ENCODE measurements around the gene NCKIPSD. TPM values are rescaled to one million over a fixed set of nuclear protein-coding genes. Genes with fewer than 3 reads are reported as not detected.

NCKIPSD gene
- polyA plus RNA-seq, 3 donors from 2014 or later: 4.8 to 8.7 (median 5.6) TPM

- peaks cover 0 to 3% (median 0%) of the 10 kb centered on the region in 3 donors for H3K27me3 Mint-ChIP-seq (ENCODE audit: low read depth in 3 of 3)
- no peaks in the 10 kb centered on the region for H3K9me3 Mint-ChIP-seq
- H3K4me3 Mint-ChIP-seq: no peak overlapping the region
- H3K36me3 Mint-ChIP-seq: no peaks in the 10 kb centered on the region
- peaks cover 0 to 2% of the 10 kb centered on the region in 2 donors for H3K4me1 Mint-ChIP-seq
- DNase-seq: no peak
- no peak overlapping the region for H3K27ac Mint-ChIP-seq
Observed at GRCh38 chr3:48642605-48643004, 43.1 kb downstream of the NCKIPSD start.

GRCh38 chr3:48641396-48641795 lies 44.3 kb downstream of the NCKIPSD start:
- no peaks in the 10 kb centered on the region for H3K36me3 Mint-ChIP-seq
- peaks cover 0 to 3% (median 0%) of the 10 kb centered on the region in 3 donors for H3K27me3 Mint-ChIP-seq (ENCODE audit: low read depth in 3 of 3)
- DNase-seq: no peak
- H3K9me3 Mint-ChIP-seq: no peaks in the 10 kb centered on the region
- H3K4me3 Mint-ChIP-seq: no peak overlapping the region
- no peak overlapping the region for H3K27ac Mint-ChIP-seq
- H3K4me1 Mint-ChIP-seq: peaks cover 7 to 11% of the 10 kb centered on the region in 2 donors

GRCh38 chr3:48639944-48640606 lies 45.6 kb downstream of the NCKIPSD start:
- Mint-ChIP-seq H3K9me3 (no peaks in the 10 kb centered on the region), H3K4me3 (no peak overlapping the region)
- no peak for DNase-seq

GRCh38 chr3:48637305-48637704 lies 48.4 kb downstream of the NCKIPSD start:
- Mint-ChIP-seq H3K4me1 (peaks cover 25 to 27% of the 10 kb centered on the region in 2 donors), H3K27me3 (ENCODE audit: low read depth in 3 of 3) (peaks cover 0 to 3% (median 0%) of the 10 kb centered on the region in 3 donors), H3K27ac (no peak overlapping the region)

More at GRCh38 chr3:48639944-48640606, 45.6 kb downstream of the NCKIPSD start:
- Mint-ChIP-seq H3K27me3 (ENCODE audit: low read depth in 3 of 3) (peaks cover 0 to 3% (median 0%) of the 10 kb centered on the region in 3 donors), H3K4me1 (peaks cover 17% of the 10 kb centered on the region in 2 donors), H3K36me3 (no peaks in the 10 kb centered on the region), H3K27ac (no peak overlapping the region)

GRCh38 chr3:48636149-48636655 lies 49.5 kb downstream of the NCKIPSD start:
- Mint-ChIP-seq H3K9me3 (no peaks in the 10 kb centered on the region), H3K4me3 (peak overlapping the region; percentile 86 to 92 (median 91)), H3K4me1 (peaks cover 25 to 27% of the 10 kb centered on the region in 2 donors), H3K27ac (peak overlapping the region in 5 of 6 donors; percentile 39 to 84 (median 72)), H3K36me3 (peaks cover 0 to 4% (median 0%) of the 10 kb centered on the region in 3 donors), H3K27me3 (ENCODE audit: low read depth in 3 of 3) (peaks cover 0 to 3% (median 0%) of the 10 kb centered on the region in 3 donors)
- DNase-seq: no peak

More at GRCh38 chr3:48637305-48637704, 48.4 kb downstream of the NCKIPSD start:
- Mint-ChIP-seq H3K4me3 (peak overlapping the region in 4 of 5 donors; percentile 45 to 63 (median 56)), H3K9me3 (no peaks in the 10 kb centered on the region), H3K36me3 (peaks cover 0 to 4% (median 0%) of the 10 kb centered on the region in 3 donors)
- DNase-seq: no peak

GRCh38 chr3:48635222-48636021 lies 50.3 kb downstream of the NCKIPSD start, which contains the start of gene SLC26A6:
SLC26A6 (minus strand) TSS chr3:48635461; CDS start chr3:48635393, 68 bp downstream.
- Mint-ChIP-seq H3K36me3 (peaks cover 0 to 4% (median 0%) of the 10 kb centered on the region in 3 donors), H3K4me3 (peak within 1 kb of the TSS; percentile 86 to 92 (median 91)), H3K27me3 (ENCODE audit: low read depth in 3 of 3) (peaks cover 0 to 2% (median 0%) of the 10 kb centered on the region in 3 donors), H3K9me3 (no peaks in the 10 kb centered on the region), H3K27ac (peak within 1 kb of the TSS; percentile 20 to 84 (median 68)), H3K4me1 (peaks cover 25 to 27% of the 10 kb centered on the region in 2 donors)
- peak; percentile 89 to 92 (median 89) for DNase-seq

GRCh38 chr3:48634661-48635221 lies 51.0 kb downstream of the NCKIPSD start:
- Mint-ChIP-seq H3K27ac (peak overlapping the region in 3 of 6 donors; percentile 24 to 40 (median 24)), H3K9me3 (no peaks in the 10 kb centered on the region), H3K27me3 (ENCODE audit: low read depth in 3 of 3) (no peaks in the 10 kb centered on the region), H3K4me1 (peaks cover 25 to 27% of the 10 kb centered on the region in 2 donors), H3K4me3 (peak overlapping the region; percentile 86 to 92 (median 91)), H3K36me3 (peaks cover 0 to 4% (median 0%) of the 10 kb centered on the region in 3 donors)
- peak in 2 of 3 donors; percentile 4 to 15 for DNase-seq

GRCh38 chr3:48633743-48634142 lies 52.0 kb downstream of the NCKIPSD start:
- no peak overlapping the region for H3K27ac Mint-ChIP-seq
- peaks cover 0 to 4% (median 0%) of the 10 kb centered on the region in 3 donors for H3K36me3 Mint-ChIP-seq
- H3K9me3 Mint-ChIP-seq: no peaks in the 10 kb centered on the region
- H3K27me3 Mint-ChIP-seq (ENCODE audit: low read depth in 3 of 3): no peaks in the 10 kb centered on the region
- peak overlapping the region in 3 of 5 donors; percentile 15 to 91 (median 86) for H3K4me3 Mint-ChIP-seq
- H3K4me1 Mint-ChIP-seq: peaks cover 25 to 27% of the 10 kb centered on the region in 2 donors
- DNase-seq: no peak

GRCh38 chr3:48633256-48633655 lies 52.5 kb downstream of the NCKIPSD start:
- no peaks in the 10 kb centered on the region for H3K9me3 Mint-ChIP-seq
- no peaks in the 10 kb centered on the region for H3K27me3 Mint-ChIP-seq (ENCODE audit: low read depth in 3 of 3)
- DNase-seq: no peak
- H3K4me3 Mint-ChIP-seq: peak overlapping the region in 3 of 5 donors; percentile 15 to 91 (median 38)
- peak overlapping the region in 1 of 6 donors; percentile 8 for H3K27ac Mint-ChIP-seq
- peaks cover 25 to 27% of the 10 kb centered on the region in 2 donors for H3K4me1 Mint-ChIP-seq
- peaks cover 0 to 4% (median 0%) of the 10 kb centered on the region in 3 donors for H3K36me3 Mint-ChIP-seq

GRCh38 chr3:48631516-48632448 lies 53.9 kb downstream of the NCKIPSD start:
- H3K4me1 Mint-ChIP-seq: peaks cover 19 to 20% of the 10 kb centered on the region in 2 donors
- H3K36me3 Mint-ChIP-seq: peaks cover 0 to 4% (median 3%) of the 10 kb centered on the region in 3 donors
- no peaks in the 10 kb centered on the region for H3K27me3 Mint-ChIP-seq (ENCODE audit: low read depth in 3 of 3)
- H3K9me3 Mint-ChIP-seq: no peaks in the 10 kb centered on the region
- H3K27ac Mint-ChIP-seq: no peak overlapping the region
- no peak for DNase-seq
- no peak overlapping the region for H3K4me3 Mint-ChIP-seq

GRCh38 chr3:48630833-48631232 lies 54.9 kb downstream of the NCKIPSD start:
- no peaks in the 10 kb centered on the region for H3K27me3 Mint-ChIP-seq (ENCODE audit: low read depth in 3 of 3)
- peaks cover 10 to 12% of the 10 kb centered on the region in 2 donors for H3K4me1 Mint-ChIP-seq
- no peak overlapping the region for H3K4me3 Mint-ChIP-seq
- no peaks in the 10 kb centered on the region for H3K9me3 Mint-ChIP-seq
- peaks cover 0 to 4% (median 4%) of the 10 kb centered on the region in 3 donors for H3K36me3 Mint-ChIP-seq
- H3K27ac Mint-ChIP-seq: no peak overlapping the region
- DNase-seq: no peak

- H3K4me1 Mint-ChIP-seq: peaks cover 8 to 9% of the 10 kb centered on the region in 2 donors
- H3K36me3 Mint-ChIP-seq: peaks cover 0 to 4% (median 4%) of the 10 kb centered on the region in 3 donors
- peak overlapping the region in 1 of 6 donors; percentile 62 for H3K27ac Mint-ChIP-seq
- no peak overlapping the region for H3K4me3 Mint-ChIP-seq
- no peaks in the 10 kb centered on the region for H3K9me3 Mint-ChIP-seq
- no peak for DNase-seq
- H3K27me3 Mint-ChIP-seq (ENCODE audit: low read depth in 3 of 3): no peaks in the 10 kb centered on the region
Observed at GRCh38 chr3:48630407-48630806, 55.3 kb downstream of the NCKIPSD start.
